ENCODE results near the gene LEKR1. TPM values are rescaled to one million over a fixed set of nuclear protein-coding genes. Genes with fewer than 3 reads are reported as not detected.

LEKR1 gene
- total and polyA plus RNA-seq, 2 of the 13 experiments (the other 11 are each of a cell fraction or from before 2014, with no cell fraction given): 0.49 to 1.5 TPM

DNA sequence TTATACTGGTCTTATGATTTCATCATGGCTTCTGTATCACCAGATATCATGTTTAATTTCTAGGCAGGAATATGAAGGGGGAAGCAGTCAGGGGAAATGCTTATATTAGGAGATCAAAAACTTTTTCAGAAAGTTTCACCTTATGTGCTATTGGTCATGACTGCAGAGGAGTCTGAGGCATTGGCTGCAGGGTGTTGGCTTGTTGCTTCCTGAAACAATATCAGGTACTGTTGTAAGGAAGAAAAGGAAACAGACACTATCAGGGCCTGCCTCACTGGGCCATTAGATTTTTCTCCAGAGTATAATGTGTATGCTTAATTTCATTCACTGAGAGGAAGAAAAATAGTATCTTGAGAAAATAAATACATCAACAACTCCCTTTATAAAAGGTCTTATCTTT lies 34.7 kb downstream of the LEKR1 start:
- CTCF ChIA-PET (ENCODE audit: low intra/inter-chr PET ratio, low total read pairs): no interaction called here

More for the DNA sequence above, 34.7 kb downstream of the LEKR1 start:
- in situ Hi-C loops (cut with HindIII; ENCODE audit: extremely low pct_ligation_motif_present, low pct_unique_long_range_greater_than_20kb) (no loop called here), intact Hi-C loops (cut with micrococcal nuclease; ENCODE audit: unreplicated experiment) (no loop called here)
- H3K9ac ChIP-seq (ENCODE audit: insufficient read depth, low read depth, low read length): no peak overlapping the region
- BruUV-seq (replicated peaks): no TSS peak
- H3K27me3 ChIP-seq (ENCODE audit: control insufficient read depth in 1 of 2, insufficient read depth in 2 of 2, low read length in 2 of 2): no peaks in the 10 kb centered on the region
- H3K4me3 ChIP-seq (replicated peaks in 1 of 3; ENCODE audit: insufficient read depth in 1 of 3, low read depth in 2 of 3, low read length in 3 of 3): no peak overlapping the region
- FAIRE-seq (no peak), ATAC-seq (no peak), DNase-seq (ENCODE audit: low spot score) (no peak)
- H3K79me2 ChIP-seq (ENCODE audit: insufficient read depth, low read length): no peaks in the 10 kb centered on the region
- POLR2A ChIA-PET: no interaction called here
- H3K36me3 ChIP-seq (replicated peaks in 1 of 2; ENCODE audit: control insufficient read depth in 1 of 2, insufficient read depth in 2 of 2, low read length in 2 of 2): no peaks in the 10 kb centered on the region
- no peak overlapping the region for H2AFZ ChIP-seq (ENCODE audit: low read length)
- TF ChIP-seq ZNF432 (CRISPR knock-in tag; IDR thresholded peaks at IDR 0.05; ENCODE audit: borderline replicate concordance): no peak
- TF ChIP-seq ATM (IDR thresholded peaks at IDR 0.05; ENCODE audit: borderline replicate concordance): no peak
- TF ChIP-seq MZF1 (CRISPR knock-in tag; IDR thresholded peaks at IDR 0.05; ENCODE audit: borderline replicate concordance): no peak
- TF ChIP-seq, protein P1, sequence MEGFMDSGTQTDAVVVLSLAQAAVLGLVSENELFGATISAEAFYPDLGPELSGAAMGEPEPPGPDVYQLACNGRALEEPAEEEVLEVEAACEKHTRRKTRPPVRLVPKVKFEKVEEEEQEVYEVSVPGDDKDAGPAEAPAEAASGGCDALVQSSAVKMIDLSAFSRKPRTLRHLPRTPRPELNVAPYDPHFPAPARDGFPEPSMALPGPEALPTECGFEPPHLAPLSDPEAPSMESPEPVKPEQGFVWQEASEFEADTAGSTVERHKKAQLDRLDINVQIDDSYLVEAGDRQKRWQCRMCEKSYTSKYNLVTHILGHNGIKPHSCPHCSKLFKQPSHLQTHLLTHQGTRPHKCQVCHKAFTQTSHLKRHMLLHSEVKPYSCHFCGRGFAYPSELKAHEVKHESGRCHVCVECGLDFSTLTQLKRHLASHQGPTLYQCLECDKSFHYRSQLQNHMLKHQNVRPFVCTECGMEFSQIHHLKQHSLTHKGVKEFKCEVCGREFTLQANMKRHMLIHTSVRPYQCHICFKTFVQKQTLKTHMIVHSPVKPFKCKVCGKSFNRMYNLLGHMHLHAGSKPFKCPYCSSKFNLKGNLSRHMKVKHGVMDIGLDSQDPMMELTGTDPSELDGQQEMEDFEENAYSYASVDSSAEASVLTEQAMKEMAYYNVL (CRISPR knock-in tag; IDR thresholded peaks at IDR 0.05; ENCODE audit: borderline replicate concordance): no peak
- no peak for TF ChIP-seq ZNF512B (CRISPR knock-in tag; IDR thresholded peaks at IDR 0.05; ENCODE audit: borderline replicate concordance)
- no peak for TF ChIP-seq ZNF713 (CRISPR knock-in tag; IDR thresholded peaks at IDR 0.05)
- no peak for TF ChIP-seq CBX5 (CRISPR knock-in tag; IDR thresholded peaks at IDR 0.05; ENCODE audit: borderline replicate concordance)
- no peak for TF ChIP-seq ATRX (CRISPR knock-in tag; IDR thresholded peaks at IDR 0.05; ENCODE audit: borderline replicate concordance)
- TF ChIP-seq, protein P2, sequence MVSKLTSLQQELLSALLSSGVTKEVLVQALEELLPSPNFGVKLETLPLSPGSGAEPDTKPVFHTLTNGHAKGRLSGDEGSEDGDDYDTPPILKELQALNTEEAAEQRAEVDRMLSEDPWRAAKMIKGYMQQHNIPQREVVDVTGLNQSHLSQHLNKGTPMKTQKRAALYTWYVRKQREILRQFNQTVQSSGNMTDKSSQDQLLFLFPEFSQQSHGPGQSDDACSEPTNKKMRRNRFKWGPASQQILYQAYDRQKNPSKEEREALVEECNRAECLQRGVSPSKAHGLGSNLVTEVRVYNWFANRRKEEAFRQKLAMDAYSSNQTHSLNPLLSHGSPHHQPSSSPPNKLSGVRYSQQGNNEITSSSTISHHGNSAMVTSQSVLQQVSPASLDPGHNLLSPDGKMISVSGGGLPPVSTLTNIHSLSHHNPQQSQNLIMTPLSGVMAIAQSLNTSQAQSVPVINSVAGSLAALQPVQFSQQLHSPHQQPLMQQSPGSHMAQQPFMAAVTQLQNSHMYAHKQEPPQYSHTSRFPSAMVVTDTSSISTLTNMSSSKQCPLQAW (CRISPR knock-in tag; IDR thresholded peaks at IDR 0.05): no peak
- no peak for TF ChIP-seq NR1H2 (CRISPR knock-in tag; IDR thresholded peaks at IDR 0.05; ENCODE audit: borderline replicate concordance, low read depth)
- TF ChIP-seq MAFG (CRISPR knock-in tag; IDR thresholded peaks at IDR 0.05): no peak
- no peak for TF ChIP-seq HDAC6 (IDR thresholded peaks at IDR 0.05; ENCODE audit: low read depth, low read length)
- TF ChIP-seq ZSCAN20 (CRISPR knock-in tag; IDR thresholded peaks at IDR 0.05; ENCODE audit: borderline replicate concordance): no peak
- TF ChIP-seq RELA (CRISPR knock-in tag; IDR thresholded peaks at IDR 0.05): no peak
- no peak for TF ChIP-seq SNAPC2 (CRISPR knock-in tag; IDR thresholded peaks at IDR 0.05)
- no peak for TF ChIP-seq ZNF550 (CRISPR knock-in tag; IDR thresholded peaks at IDR 0.05; ENCODE audit: borderline replicate concordance)
- TF ChIP-seq IKZF5 (CRISPR knock-in tag; IDR thresholded peaks at IDR 0.05): no peak
- H3K4me2 ChIP-seq (ENCODE audit: low read depth, low read length): no peak overlapping the region
- no peak overlapping the region for H3K27ac ChIP-seq (ENCODE audit: extremely low read length, insufficient read depth, low read length)
- no peaks in the 10 kb centered on the region for H3K9me3 ChIP-seq (ENCODE audit: low read length)
- H4K20me1 ChIP-seq (ENCODE audit: insufficient read depth, low read length): no peaks in the 10 kb centered on the region
- H3K4me1 ChIP-seq (ENCODE audit: insufficient read depth, low read length): no peaks in the 10 kb centered on the region
